ENCODE data around the gene CCR1.

GRCh38 chr3:46163556-46164041 lies 44.5 kb downstream of the CCR1 start:
- TF ChIP-seq CTCF (IDR thresholded peaks at IDR 0.05; ENCODE audit: low read length) = no peak
- no peak for TF ChIP-seq EZH2 (IDR thresholded peaks at IDR 0.05; ENCODE audit: borderline replicate concordance, low read length)
